K562 (cell line): Measurements from ENCODE around the gene KCNV2.

Source experiments
- CTCF ChIP-seq, 3 experiments: IDR thresholded peaks in 2 of 3; conservative IDR thresholded peaks in 1 of 3; 2 replicates each; pipeline ENCODE4 v1.5.1; 2011 to 2012; ENCODE audit warnings: low read length in 3 of 3, mild to moderate bottlenecking in 3 of 3, control low read depth in 2 of 3, improper control_type of control experiment in 1 of 3, inconsistent platforms in 1 of 3, low read depth in 1 of 3, mixed read lengths in 1 of 3, moderate library complexity in 1 of 3; ENCODE audit not compliant: insufficient read depth in 2 of 3
- EZH2 ChIP-seq: IDR thresholded peaks from 2 replicates; pipeline ENCODE4 v1.6.1; 2012; ENCODE audit warnings: low read depth, mild to moderate bottlenecking, inconsistent platforms, low read length, borderline replicate concordance
- FOXP1 ChIP-seq: sonication (generic); formaldehyde crosslinking; IDR thresholded peaks from 2 replicates; pipeline ENCODE4 v1.8.0; 2022; ENCODE audit warnings: mild to moderate bottlenecking, missing genetic modification reagents
- LARP7 ChIP-seq: fragments of 450-650 bp; IDR thresholded peaks from 2 replicates; pipeline ENCODE4 v1.6.1; 2016
- MAZ ChIP-seq, 2 experiments: fragments of 450-650 bp in 1 of 2; sonication (generic) in 1 of 2; formaldehyde crosslinking; IDR thresholded peaks in 1 of 2; conservative IDR thresholded peaks in 1 of 2; 2 replicates each; pipeline versions ENCODE4 v1.4.0 to v1.5.0; 2020; ENCODE audit warnings: mild to moderate bottlenecking in 1 of 2, missing genetic modification reagents in 1 of 2
- MCM5 ChIP-seq: fragments of 450-650 bp; IDR thresholded peaks from 2 replicates; pipeline ENCODE4 v1.6.1; 2016; ENCODE audit warnings: low read depth
- SP1 ChIP-seq: sonication (generic); formaldehyde crosslinking; IDR thresholded peaks from 2 replicates; pipeline ENCODE4 v1.8.1; 2022; ENCODE audit warnings: mild to moderate bottlenecking, missing genetic modification reagents
- ZBTB7A ChIP-seq: IDR thresholded peaks from 2 replicates; pipeline ENCODE4 v1.6.1; 2011; ENCODE audit warnings: low read depth, mild to moderate bottlenecking, low read length, moderate library complexity, borderline replicate concordance; ENCODE audit not compliant: control insufficient read depth
- ZFX ChIP-seq: sonication (generic); formaldehyde crosslinking; IDR thresholded peaks from 2 replicates; pipeline ENCODE4 v1.8.0; 2022; ENCODE audit warnings: mild to moderate bottlenecking, missing genetic modification reagents, moderate library complexity
- ZNF354B ChIP-seq: fragments of 250-450 bp; sonication (Bioruptor Pico); IDR thresholded peaks from 2 replicates; pipeline ENCODE4 v1.4.0; 2020
- TF ChIP-seq, protein P1 (sequence below): sonication (generic); formaldehyde crosslinking; IDR thresholded peaks from 2 replicates; pipeline ENCODE4 v1.8.1; 2023; ENCODE audit warnings: mild to moderate bottlenecking, missing genetic modification reagents

GRCh38 chr9:2732492-2732891 is 15.2 kb downstream of the KCNV2 start:
- TF ChIP-seq EZH2 (no peak), MCM5 (no peak), SP1 (CRISPR knock-in tag) (no peak), CTCF (IDR thresholded peaks at IDR 0.05 in 2 of 3, conservative IDR thresholded peaks at IDR 0.05 in 1 of 3; ENCODE audit: insufficient read depth in 2 of 3, low read depth in 1 of 3, low read length in 3 of 3) (no peak), ZNF354B (CRISPR knock-in tag) (no peak), ZFX (CRISPR knock-in tag) (no peak), LARP7 (no peak), ZBTB7A (no peak), FOXP1 (no peak), MAZ (CRISPR knock-in tag; conservative IDR thresholded peaks at IDR 0.05 in 1 of 2, IDR thresholded peaks at IDR 0.05 in 1 of 2) (no peak)
- TF ChIP-seq, protein P1, sequence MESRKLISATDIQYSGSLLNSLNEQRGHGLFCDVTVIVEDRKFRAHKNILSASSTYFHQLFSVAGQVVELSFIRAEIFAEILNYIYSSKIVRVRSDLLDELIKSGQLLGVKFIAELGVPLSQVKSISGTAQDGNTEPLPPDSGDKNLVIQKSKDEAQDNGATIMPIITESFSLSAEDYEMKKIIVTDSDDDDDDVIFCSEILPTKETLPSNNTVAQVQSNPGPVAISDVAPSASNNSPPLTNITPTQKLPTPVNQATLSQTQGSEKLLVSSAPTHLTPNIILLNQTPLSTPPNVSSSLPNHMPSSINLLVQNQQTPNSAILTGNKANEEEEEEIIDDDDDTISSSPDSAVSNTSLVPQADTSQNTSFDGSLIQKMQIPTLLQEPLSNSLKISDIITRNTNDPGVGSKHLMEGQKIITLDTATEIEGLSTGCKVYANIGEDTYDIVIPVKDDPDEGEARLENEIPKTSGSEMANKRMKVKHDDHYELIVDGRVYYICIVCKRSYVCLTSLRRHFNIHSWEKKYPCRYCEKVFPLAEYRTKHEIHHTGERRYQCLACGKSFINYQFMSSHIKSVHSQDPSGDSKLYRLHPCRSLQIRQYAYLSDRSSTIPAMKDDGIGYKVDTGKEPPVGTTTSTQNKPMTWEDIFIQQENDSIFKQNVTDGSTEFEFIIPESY (CRISPR knock-in tag) = no peak
